ENCODE data around the gene APBA1.
A peak's percentile ranks its signal among the peaks of the same experiment; 100 is the strongest.

The APBA1 gene

DNA sequence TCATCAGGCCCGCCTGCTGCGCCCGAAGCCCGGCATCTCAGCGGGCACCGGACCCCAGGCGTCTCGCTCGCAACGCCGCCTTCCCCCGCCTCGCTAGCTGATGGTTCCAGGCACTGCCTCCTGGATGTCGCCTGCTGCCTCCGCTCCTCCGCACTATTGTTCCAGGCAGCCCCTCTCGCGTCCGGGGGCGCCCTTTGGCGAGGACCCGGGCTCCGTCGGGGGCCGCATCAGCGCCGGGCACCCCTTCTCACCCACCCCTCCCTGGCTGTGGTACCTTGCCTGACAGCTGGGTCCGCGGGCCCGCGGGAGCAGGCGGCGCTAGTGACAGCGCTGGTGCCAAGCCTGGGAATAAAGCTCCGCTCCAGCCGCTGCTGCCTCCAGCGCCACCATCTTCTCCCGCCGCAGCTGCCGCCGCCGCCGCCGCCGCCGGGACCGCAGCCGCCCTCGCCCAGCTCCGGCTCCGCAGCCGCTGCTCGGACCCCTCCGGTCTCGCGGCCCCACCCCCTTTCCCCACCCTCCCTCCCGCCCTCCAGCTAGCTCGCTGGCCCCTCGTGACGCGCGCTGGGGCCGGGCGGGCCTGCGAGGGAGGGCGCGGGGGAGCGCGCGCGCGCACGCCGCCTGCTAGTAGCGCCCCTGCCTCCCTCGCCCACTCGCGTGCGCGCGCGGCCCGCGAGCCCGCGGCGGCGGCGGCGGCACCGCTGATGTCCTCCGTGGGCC is at the start of gene APBA1:
Gene APBA1, minus strand, starts transcription at position 493 of the 717 bp plus-strand sequence.
- DNase-seq: peak; percentile 48 to 58

DNA sequence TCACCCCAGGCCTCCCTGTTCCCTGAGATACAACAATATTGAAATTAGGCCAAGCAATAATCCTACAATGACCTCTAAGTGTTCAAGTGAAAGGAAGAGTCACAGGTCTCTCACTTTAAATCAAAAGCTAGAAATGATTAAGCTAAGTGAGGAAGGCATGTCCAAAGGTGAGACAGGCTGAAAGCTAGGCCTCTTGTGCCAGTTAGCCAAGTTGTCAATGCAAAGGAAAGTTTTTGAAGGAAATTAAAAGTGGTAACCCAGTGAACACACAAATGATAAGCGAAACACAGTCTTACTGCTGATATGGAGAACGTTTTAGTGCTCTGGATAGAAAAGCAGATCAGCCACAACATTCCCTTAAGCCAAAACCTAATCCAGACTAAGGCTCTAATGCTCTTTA is 47.8 kb upstream of the APBA1 start:
- no peak for DNase-seq

DNA sequence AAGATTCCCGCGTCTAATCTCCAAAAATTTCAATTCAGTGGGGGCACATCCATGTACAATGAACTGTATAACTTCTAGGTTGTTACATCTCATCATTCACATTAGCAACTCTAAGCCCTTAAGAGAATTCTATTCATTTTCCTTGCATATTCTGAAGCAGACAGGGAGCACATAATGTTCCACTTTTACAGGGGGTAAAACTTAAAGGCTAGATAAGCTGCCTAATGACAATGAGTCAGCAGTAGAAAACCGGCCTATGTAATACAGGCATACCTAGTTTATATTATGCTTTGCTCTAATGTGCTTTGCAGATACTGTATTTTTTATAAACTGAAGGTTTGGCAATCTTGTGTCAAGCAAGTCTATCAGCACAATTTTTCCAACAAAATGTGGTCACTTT is 47.2 kb upstream of the APBA1 start:
- no peak for DNase-seq

DNA sequence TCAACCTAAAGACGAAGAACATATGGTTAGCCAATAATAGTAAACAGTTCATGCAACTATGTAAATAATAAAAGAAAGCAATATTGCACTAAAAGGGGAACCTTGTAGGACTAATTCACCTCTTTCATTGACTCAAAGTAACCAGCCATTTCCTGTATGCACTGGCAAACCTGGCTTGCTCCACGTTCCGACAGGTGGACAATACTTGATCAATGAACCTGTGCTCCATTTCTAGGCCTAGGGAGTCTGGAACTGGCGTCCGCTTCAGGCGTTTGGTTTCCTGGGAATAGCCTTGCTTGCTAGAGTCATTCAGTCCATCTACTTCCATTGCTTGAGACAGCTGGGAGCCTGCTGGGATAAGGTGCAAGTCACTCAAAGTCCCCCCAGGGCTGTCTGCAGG is 46.0 kb upstream of the APBA1 start:
- DNase-seq: no peak

DNA sequence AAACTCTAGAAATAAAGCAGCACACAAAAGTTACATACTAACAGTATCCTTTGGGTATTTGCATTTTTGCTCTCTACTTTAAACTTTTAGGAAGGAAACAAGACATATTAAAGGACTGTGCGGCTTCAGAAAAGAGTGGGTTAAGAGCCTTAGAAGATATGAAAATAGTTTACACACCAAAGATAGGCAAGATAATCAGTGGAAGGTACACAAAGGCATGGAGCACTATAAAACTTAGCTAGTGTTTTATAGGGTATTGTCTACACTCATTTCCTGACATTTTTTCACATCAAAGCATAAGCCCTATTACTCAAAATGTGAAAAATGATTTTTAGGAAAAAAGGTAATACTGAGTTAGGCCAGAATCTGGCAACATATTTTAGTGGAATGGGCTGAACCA is 43.7 kb upstream of the APBA1 start:
- no peak for DNase-seq

DNA sequence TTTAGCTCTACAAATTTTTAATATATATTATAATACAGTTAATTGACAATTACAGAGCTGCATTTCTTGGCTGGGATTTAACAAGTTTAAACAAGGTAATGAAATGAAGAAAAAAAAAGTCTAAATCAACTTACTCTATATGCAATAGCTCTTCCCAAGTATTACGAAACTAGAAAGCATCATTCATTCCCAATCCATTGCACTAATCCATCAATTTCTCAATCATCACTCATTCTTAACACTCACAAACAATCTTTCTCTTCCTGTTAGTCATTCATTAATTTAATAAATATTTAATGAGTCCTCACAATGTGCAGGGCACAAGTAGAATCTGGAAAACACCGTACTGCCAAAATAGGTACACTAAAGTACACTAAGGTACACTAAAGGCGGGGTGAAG is 42.9 kb upstream of the APBA1 start:
- DNase-seq: no peak

DNA sequence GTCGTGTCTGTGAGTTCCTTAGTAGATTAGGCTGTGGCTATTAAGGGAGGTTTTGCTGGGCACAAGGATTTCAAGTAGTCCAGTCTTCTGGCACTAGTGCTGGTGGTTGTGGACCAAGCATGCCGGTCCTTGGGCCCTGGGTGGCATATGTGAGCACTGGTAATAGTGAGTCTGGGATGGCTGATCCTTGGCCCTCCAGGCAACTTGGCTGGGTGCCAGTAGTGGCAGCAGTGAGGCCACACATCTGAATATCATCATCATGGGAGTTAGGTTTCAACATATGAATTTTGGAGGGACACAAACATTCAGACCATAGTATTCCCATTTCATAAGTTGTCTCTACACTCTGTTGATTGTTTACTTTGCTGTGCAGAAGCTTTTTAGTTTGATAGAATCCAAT is 25.3 kb upstream of the APBA1 start:
- no peak for DNase-seq

DNA sequence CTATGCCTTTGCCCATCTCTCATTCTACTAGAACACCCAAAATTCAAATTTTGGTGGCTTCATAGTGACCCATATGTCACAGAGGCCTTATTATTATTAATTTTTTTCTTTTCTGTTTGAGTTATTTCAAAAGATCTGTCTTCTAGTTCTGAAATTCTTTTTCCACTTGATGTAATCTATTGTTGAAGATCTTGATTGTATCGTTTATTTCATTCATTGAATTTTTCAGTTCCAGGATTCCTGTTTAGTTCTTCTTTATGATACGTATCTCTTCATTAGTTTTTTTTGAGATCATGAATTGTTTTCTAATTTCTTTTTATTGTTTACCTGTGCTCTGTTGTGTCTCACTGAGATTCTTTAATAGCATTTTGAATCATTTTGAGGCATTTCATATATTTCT is 24.6 kb upstream of the APBA1 start:
- DNase-seq: no peak

DNA sequence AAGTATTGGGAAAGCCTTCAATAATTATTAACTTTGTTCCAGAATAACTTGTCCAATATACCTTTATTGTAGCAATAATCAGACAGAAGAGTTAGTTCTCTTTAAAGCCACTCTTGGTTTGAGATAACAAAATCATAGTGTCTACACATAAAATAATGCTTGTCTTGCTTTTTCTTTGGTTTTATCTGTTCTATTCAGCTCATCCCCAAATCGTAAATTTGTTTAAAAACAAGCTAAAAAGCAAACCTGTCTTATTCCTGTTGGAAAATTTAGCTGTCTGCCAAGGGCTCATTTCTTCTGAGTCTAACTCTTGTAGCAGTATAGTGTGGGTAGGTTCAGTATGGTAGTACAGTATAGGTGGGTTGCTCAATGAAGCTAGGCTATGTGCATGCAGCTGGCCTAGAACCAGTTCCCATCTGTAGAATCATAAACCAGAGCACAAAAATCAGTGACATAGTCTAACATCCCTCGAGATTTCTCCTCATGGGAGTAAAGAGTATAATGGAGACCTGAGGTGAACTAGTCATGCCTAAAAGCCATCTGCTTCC is 17.9 kb upstream of the APBA1 start:
- DNase-seq: no peak

DNA sequence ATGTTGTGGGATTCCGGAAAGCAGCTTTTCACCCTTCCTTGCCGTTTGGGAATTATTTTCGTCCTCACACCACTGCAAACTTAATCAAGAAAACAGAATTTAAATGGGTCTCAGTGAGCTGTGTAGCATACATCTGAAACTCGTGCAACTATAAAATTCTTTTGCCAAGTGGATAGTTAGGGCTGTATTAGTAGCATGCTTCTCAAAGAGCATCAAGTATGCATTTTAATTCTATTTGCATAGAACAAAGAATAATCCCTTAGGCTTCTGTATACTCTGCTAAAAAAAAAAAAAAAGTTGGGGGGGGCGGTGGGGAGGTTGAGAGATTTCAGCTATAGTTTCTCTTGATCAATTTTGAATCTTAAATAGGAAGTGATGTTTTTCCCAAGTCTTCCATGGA is 11.8 kb upstream of the APBA1 start:
- no peak for DNase-seq

DNA sequence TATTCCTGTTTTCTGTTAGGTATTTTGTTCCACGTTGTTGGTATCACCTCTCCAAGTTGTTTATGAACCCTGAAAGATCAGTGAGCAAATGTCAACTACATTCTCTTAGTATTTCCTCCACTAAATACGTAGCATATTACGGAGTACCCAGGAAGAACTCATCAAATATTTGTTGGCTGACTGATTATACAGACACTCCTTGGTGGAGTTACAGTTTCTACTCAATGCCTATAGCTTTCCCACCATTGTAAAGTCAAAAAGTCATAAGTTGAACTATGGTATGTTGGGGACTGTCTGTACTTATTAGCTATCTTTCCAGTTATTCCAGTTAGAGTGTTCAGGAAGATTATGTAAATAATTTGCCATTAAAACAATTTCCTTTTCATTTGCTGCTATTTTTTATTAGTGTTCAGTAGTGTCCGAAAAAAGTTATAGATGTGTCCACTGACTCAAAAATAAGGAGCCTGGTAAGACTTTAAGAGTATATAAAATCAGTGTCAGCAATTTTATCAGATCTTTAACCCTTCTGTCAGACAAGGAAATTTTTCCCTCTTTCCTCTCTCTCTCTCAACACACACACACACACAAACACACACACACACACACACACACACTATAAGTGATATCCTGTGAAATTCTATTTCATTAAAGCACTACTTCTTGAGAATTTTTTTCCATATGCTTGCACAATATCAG is 6.8 kb upstream of the APBA1 start:
- DNase-seq: no peak

DNA sequence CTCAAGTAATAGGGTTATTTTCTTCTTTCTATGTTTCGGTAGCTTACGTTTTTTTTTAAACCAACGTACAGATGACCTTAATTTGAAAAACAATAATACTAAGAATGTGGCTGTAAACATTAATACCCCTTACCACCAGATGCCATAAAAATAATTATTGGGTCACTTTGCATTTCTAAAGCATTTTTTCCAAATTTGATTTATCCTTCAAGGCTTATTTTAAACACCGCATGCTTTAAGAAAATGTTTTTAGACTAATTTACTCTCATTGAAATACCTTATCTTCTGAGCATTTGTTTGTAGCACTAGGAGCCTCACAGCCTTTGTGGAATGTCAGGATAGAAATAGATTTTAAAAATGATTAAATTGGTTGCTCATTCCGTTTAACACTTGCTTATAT is 5.8 kb upstream of the APBA1 start:
- no peak for DNase-seq

DNA sequence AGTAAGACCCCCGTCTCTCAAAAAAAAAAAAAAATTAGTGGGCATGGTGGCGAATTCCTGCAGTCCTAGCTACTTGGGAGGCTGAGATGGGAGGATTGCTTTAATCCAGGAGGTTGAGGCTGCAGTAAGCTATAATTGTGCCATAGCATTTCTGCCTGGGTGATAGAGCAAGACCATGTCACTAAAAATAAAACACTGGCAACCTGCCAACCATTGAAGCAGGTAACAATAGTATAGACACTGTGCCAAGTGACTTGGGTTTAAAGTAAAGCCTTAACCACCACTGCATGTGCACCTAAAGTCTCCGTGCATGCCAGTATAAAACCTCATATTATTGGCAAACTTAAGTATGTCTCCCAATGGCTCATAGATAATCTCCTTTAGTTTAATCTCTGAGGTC is 3.4 kb upstream of the APBA1 start:
- DNase-seq: no peak

DNA sequence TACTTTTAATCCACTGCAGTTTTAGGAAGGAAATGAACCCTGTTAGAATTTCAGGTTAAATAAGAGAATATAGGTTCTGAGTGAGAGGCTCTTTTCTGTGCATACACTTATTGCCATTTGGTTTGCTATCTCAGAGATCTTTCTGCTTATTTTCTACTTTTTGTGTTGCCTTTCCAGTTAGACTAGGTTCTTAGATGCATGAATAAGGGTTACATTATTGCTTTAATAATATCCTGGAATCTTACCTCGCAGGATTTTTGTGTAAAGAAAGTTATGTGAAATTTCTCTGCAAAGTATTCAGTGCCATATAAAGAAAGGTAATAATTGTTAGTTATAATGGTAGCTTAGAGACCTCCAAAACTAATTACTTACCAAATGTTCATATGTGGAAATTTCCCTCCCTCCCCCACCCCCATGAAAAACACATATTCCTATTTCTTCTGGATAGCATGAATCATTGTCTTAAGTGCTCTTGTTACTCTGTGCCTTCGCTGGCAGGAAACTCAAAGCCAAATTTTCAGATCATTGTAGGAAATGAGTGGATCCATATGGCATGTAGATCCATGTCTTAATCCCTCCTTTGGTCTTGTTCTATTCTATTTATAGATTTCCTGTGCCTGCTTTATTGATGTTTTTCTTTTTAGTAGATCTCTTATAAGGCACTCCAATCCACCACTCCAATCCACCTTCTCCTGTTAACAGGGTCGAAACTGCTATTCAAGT is 2.7 kb upstream of the APBA1 start:
- no peak for DNase-seq

DNA sequence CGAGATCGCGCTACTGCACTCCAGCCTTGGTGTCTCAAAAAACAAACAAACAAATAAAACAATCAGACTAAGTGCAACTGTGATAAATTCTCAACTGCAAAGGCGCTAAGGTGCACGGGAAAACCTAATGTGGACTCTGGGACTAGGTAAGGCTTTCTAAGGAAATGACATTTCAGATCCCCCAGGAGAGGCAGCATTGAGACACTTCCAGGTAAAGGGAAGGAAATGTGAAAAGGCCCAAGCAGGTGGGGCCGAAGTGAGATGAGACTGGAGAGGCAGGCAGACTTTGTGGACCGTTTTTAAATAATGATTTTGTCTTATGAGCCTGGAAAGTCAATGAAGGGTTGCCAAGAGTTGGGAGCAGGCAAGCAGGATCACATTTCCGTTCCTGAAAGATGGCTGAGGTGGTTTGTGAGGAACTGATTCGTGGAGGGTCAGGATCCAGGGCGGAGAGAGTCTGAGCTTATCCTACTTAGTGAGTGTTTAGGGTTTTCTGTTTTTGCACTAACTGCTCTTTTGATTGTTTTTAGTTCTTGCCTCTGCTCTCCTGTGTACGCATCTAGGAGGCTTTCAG is 2.0 kb upstream of the APBA1 start:
- no peak for DNase-seq

DNA sequence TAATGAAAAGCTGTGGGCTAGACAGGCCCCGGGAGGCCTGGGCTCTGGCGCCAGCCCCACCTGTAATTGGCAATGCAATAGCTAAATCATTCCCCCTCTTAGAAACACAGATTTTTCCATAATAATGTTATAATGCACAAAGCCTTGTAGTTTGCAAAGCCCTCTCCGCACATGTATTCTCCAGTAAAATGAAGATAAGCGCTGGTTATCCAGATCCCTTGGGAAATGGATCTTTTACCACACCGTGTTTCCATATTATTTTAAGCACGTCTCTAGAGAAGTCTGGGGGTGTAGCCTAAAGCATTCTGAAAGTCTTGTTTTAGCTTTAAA is 1.1 kb upstream of the APBA1 start:
- DNase-seq: no peak

DNA sequence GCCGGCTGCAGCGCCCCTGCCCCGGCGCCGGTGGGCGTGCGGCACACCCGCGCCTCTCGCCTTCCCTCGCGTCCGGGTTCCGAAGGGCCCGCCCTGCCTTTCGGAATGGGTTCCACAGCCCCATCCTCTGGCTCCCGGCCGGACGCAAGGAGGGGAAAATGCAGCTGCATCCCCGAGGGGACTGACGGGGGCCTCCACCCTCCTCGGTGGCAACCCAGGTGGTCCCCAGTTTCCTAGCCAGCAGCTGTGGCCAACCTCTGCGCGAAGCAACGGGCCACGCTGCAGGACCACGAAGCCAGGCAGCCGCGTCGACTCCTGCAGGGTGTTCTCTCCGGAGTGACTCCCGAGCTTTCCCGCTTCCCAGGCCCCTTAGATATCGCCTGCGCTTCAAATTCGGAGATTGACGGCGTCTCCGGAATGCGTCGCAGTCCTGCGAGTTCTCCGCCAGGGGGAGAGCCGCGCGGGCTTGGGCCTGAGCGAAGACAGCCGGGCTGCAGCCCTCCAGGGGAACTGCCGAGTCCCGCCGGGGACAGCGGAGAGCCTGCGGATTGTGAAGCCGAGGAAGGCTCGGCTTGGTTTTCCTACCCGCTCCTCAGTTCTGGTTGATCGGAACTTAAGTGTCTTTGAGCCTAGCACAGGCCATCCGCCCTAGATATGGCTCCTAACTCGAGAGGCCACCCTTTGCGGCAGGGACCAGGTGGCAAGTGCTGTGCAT is 582 bp upstream of the APBA1 start:
- DNase-seq: peak; percentile 83

DNA sequence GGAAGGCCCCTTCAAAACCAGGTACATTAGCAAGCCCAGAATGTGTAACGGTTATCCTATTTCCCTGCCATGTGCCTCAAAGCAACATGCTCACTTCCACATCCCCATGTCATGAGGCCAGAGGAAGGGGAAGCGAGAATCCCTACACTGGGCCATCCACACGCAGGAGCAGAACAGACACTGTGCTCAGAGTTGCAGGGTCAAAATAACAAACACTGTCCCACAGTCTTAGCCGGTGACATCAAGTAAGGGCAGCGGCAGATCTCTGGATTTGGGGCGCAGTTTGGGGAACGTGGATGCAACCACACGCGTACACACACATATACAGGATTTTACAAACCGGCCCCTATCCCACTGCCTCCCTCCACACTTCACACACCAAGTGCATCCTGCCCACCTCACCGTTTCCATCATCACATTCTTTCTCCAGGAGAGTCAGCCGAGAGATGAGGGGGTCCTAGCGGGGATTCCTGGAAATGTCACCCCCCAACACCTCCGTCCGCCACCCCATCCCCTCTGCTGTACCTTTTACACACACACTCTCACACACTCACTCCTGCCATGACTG is 776 bp downstream of the APBA1 start:
- DNase-seq: no peak

DNA sequence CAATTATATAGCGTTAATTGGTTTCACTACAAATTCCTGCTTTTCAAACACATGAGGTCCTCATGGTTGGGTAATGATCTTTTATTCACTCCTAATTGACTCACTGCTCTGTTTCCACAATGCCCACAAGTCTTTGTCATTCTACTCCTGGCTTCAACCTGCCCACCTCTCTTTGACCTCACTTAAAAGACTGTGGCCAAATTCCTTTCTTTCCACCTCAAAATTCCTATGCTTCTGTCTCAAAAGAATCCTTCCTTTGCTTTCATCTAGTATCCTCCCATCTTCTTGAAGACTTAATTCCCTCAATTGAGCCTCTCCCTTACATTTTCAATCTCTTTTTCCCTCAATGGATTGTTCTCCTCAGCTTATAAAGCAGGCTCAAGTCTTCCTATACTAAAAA is 4.9 kb downstream of the APBA1 start:
- no peak for DNase-seq

DNA sequence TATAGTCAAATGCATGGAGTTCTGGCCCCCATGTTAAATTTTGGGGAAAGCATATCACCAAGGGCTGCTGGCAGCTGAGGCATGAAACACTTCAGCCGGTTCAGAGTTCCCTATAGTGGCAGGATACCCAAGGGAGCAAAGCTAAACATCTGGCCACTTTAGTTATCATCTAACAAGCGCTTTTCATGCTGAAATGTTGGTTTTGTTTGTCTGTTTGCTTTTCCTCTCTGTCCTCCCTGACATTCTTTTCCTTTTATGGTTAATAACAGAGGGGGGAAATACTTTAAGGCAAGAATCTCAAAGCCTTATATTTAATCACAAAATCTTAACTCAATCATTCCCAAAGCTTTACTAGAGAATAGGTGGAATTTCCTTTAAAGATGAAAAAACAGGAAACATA is 11.9 kb downstream of the APBA1 start:
- DNase-seq: no peak

DNA sequence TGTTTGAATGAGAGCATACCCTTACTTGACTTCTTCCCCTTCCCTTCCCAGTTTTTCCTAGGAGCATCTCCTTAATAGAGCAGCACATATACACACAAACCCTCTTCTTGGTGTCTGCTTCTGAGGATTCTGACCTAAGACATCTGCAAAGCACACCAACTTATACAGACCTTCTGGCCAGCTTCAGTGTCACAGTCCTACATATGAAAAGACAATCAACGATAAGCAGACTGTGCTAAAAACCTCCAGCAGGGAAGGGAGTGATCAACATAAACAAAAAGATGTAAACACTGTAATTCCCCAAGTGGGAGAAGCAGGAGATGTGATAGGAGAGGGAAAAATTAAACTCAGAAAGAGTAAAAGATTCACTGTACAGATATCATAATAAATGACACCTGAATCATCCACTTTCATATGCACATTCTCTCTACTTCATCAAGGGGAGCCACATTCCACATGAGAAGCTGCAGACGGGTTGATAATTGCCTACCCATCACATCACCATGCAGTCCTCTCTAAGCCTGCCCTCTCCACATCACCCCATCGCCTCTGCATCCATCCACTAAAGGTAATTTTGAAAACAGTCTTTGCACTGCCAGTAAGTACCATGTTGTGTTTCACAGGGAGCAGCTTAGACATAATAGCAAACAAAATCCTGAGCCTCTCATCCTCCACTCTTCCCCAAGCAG is 13.0 kb downstream of the APBA1 start:
- no peak for DNase-seq

DNA sequence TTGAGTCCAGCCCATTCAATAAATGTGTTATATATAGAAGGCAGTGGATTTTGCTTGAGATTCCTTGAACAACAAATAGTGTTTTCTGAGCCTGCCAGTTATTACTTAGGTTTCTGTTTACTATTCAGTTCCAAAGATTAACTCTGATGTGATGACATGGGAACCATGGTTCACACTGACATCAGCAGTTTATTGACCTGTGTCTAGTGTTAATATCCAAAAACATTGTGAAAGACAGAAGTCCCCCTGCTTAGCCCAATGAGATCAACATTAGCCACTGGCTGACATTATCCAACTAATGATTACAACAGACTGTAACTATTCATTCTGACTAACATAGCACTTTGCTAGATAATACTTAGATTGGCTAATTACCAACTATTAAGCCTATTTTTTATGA is 14.9 kb downstream of the APBA1 start:
- DNase-seq: no peak
